ENCODE measurements around the gene SETD4.

The SETD4 gene

DNA sequence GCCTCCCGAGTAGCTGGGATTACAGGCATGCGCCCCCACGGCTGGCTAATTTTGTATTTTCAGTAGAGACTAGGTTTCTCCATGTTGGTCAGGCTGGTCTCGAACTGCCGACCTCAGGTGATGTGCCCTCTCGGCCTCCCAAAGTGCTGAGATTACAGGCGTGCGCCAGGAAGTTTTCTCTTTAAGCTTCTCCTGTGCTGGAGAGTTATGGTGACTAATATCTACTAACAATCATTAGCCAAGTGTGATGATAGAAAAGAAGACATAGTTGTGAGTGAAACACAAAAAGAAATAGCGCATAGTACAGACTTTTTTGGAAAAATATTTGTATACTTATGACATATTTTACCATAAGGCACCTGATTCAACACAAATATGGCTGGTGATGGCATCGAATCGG, 56.5 kb downstream of the SETD4 start:
- no peak for DNase-seq

DNA sequence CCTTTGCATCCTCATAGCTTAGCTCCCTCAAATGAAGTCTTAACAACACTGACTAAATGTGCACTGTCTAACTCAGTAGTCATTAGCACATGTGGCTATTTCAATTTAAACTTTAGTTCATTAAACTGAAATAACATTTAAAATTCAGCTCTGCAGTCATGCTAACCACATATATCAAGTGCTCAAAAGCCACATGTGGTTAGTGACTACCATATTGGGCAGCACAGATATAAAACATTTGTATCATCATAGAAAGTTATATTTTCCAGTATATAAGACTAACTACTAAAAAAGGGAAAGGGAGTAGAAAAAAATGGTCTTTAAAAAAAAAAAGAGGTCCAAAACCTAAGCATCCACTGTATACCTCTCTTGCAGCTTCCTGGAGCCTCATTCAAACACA, 64.1 kb downstream of the SETD4 start:
- DNase-seq: no peak

DNA sequence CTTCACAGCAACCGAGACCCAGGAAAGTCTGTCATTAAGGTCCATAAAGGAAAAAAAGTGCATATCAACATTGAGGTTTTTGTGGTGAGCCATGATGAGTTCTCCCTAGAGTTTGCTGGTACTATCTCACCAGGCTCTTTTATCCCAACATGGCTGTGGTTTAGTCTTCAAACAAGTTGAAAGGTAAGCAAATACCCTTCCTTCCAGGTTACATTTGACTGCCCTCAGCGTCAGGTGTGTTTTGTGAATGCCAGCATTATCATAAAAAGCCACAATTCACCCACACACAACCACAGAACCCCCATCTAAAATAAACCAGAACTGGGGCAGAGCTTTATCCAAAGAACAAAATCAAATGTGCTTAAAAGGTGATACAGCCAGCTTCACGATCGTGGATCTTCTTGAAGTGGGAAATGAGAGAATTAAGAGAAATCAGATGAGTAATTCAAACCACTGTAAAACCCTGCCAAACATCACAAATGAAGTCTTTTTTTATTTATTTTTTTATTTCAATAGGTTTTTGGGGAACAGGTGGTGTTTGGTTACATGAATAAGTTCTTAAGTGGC, 64.7 kb downstream of the SETD4 start:
- no peak for DNase-seq

DNA sequence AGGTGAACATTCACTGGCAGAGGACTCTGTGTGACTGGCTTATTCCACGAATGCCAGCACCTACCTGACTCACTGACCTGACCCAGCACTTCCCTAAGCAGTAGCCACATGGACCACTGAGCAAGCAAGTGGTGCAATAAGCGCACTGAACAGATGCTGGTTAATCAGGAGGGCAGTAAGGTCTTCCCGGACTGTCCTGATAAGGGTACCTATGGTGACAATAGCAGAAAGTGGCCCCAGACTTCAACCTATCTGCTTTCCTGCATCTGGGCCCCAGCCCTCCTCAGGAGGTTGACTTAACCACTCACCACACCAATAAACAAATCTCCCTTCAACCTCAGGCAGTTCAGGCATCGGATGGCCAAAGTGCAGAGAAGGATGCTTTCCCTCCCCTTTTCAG, 65.7 kb downstream of the SETD4 start:
- no peak for DNase-seq

DNA sequence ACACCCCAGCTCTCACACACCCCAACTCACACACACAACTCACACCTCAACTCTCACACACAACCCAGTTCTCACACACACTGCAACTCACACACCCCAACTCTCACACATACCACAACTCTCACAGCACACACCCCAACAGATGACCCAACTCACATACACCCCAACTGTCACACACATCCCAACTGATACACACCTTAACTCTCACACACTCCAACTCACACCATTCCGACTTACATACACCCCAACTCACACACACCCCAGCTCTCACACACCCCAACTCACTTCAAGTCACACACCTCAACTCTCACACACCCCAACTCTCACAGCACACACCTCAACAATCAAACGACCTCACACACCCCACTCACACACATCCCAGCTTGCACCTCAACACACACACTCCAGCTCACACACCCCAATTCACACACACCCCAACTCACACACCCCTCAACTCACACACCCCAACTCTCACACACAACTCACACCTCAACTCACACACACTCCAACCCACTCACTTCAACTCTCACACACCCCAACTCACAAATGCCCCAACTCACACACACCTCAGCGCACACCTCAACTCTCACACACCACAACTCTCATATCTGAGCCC, 66.3 kb downstream of the SETD4 start:
- DNase-seq: no peak

DNA sequence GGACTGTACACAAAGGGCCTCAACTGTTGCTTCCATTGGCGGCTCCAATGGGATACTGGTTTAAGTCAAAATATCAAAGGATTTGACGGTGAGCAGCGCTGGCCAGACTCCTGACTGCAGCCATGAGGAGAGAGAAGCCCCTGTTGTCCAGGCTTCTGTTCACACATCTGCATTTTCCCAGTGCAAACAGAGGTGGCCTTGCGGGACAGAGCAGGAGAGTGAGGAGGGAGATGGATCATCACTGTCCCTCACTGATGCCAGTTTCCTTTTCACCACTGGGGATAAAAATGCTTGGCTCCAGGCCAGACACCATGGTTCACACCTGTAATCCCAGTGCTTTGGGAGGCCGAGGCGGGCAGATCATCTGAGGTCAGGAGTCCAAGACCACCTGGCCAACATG, 69.2 kb downstream of the SETD4 start:
- DNase-seq: no peak

DNA sequence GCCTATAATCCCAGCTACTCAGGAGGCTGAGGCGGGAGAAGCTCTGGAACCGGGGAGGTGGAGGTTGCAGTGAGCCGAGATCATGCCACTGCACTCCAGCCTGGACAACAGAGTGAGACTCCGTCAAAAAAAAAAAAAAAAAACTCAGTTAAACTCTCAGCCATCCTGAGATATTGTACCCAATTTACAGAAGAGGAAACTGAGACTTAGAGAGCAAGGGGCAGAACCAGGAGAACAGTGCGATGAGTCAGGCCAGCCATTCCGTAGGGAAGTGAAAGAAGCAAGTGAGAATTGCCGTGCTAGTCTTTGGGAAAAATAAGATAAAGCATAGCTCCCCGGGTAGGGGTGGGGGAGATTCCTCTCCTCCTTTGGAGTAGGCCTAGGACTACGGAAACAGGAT, 69.7 kb downstream of the SETD4 start:
- no peak for DNase-seq

DNA sequence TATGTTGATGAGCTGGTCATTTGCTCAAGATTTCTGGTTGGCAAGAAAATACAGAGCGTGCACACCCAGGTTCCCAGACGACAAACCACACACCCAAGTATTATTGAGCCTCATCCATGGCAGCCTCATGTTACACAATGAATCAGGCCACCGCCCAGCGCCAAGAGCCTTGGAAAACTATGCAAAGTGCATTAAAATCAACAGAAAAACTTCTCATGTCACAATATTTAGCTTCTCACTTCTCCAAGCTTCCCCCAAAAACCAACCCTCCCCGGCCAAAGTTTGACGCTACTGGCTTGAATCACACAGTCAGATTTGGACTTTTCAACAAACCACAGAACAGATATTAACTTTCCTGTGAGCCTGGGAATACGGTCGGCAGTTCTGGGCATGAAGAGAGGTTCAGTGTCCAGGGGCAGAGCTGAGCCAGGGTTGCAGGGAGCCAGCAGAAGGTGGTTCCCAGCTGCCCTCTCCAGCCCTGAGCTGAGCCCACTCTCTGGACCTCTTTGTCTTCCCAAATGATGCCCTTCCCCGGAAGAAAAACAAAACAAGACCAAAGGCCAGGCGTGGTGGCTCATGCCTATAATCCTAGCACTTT, 71.1 kb downstream of the SETD4 start:
- no peak for DNase-seq

- no peak for DNase-seq
Observed at GRCh38 chr21:35988416-35989137, 71.7 kb downstream of the SETD4 start.

DNA sequence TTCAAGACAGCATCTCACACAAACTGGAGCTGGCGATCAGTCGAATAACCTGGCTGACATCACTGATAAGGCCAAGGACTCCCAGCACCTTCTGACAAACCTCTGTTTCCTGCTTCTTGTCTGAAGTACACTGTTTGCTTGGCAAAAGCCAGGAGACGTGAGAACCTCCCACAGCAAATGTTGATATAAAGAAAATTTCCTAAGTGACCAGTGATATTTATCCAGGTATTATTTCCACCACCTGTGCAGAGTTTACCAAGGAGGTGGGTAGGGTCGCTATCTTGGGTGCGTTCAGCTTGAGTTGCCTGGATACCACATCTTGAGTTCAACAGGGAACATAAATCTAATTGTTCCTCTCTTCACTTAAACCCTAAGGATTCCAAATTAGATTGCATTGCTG, 72.9 kb downstream of the SETD4 start:
- DNase-seq: no peak

- DNase-seq: no peak
Observed at GRCh38 chr21:35984654-35985361, 75.5 kb downstream of the SETD4 start.

Measured in NCI-H510A treated with DMSO at 0.1 percent for 48 hours (cell line).